K562 (cell line): Measurements from ENCODE around the gene CCNJL. TPM values are rescaled to one million over a fixed set of nuclear protein-coding genes. Genes with fewer than 3 reads are reported as not detected.

Experiments
- ARID1B ChIP-seq: fragments of 450-650 bp; IDR thresholded peaks from 2 replicates; pipeline ENCODE4 v1.6.1; 2016; ENCODE audit warnings: antibody characterized with exemption, mild to moderate bottlenecking, inconsistent platforms
- ASH1L ChIP-seq: fragments of 450-650 bp; IDR thresholded peaks from 2 replicates; pipeline ENCODE4 v1.6.1; 2018; ENCODE audit warnings: borderline replicate concordance, mild to moderate bottlenecking, low read depth; ENCODE audit not compliant: partially characterized antibody
- FOXK2 ChIP-seq, 2 experiments: fragments of 450-650 bp; IDR thresholded peaks in 1 of 2; conservative IDR thresholded peaks in 1 of 2; 2 replicates each; pipeline ENCODE4 v1.6.1; 2016; ENCODE audit warnings: low read depth in 2 of 2, mild to moderate bottlenecking in 1 of 2
- HNRNPL ChIP-seq: fragments of 200-400 bp; formaldehyde crosslinking; IDR thresholded peaks from 2 replicates; pipeline ENCODE4 v1.6.1; 2017; ENCODE audit warnings: low read depth, mild to moderate bottlenecking, low read length
- HOXB6 ChIP-seq: fragments of 250-450 bp; sonication (Bioruptor Pico); IDR thresholded peaks from 2 replicates; pipeline ENCODE4 v1.5.1; 2022; ENCODE audit warnings: mild to moderate bottlenecking, borderline replicate concordance
- KDM1A ChIP-seq, 2 experiments: fragments of 450-650 bp; IDR thresholded peaks; 2 replicates each; pipeline ENCODE4 v1.6.1; 2016; ENCODE audit warnings: mild to moderate bottlenecking in 2 of 2
- KLF16 ChIP-seq: IDR thresholded peaks from 2 replicates; pipeline ENCODE4 v1.6.1; 2016; ENCODE audit warnings: antibody characterized with exemption
- MTA3 ChIP-seq: fragments of 450-650 bp; formaldehyde crosslinking; IDR thresholded peaks from 2 replicates; pipeline ENCODE4 v1.6.1; 2017; ENCODE audit warnings: mild to moderate bottlenecking, borderline replicate concordance
- NCOA4 ChIP-seq: fragments of 450-650 bp; IDR thresholded peaks from 2 replicates; pipeline ENCODE4 v1.6.1; 2018; ENCODE audit warnings: mild to moderate bottlenecking; ENCODE audit not compliant: partially characterized antibody
- NFIC ChIP-seq: fragments of 450-650 bp; IDR thresholded peaks from 2 replicates; pipeline ENCODE4 v1.6.1; 2017; ENCODE audit warnings: mild to moderate bottlenecking, inconsistent platforms
- PML ChIP-seq: IDR thresholded peaks from 2 replicates; pipeline ENCODE4 v1.6.1; 2012; ENCODE audit warnings: low read length, inconsistent platforms
- TEAD4 ChIP-seq, 2 experiments: sonication (generic) in 1 of 2; formaldehyde crosslinking in 1 of 2; IDR thresholded peaks; 2 replicates each; pipeline versions ENCODE4 v1.6.1 to v1.8.0; 2012 to 2022; ENCODE audit warnings: borderline replicate concordance in 1 of 2, inconsistent platforms in 1 of 2, low read length in 1 of 2, mild to moderate bottlenecking in 1 of 2, missing genetic modification reagents in 1 of 2
- YY1 ChIP-seq, 3 experiments: IDR thresholded peaks; 2 replicates each; pipeline ENCODE4 v1.6.1; 2011; ENCODE audit warnings: low read length in 2 of 3, mild to moderate bottlenecking in 2 of 3, moderate library complexity in 2 of 3, borderline replicate concordance in 1 of 3, control low read depth in 1 of 3, low read depth in 1 of 3; ENCODE audit not compliant: insufficient read depth in 3 of 3, insufficient replicate concordance in 2 of 3, control insufficient read depth in 1 of 3, insufficient read length in 1 of 3; ENCODE audit errors: extremely low read depth in 1 of 3
- ZNF282 ChIP-seq: sonication (generic); formaldehyde crosslinking; IDR thresholded peaks from 2 replicates; pipeline ENCODE4 v1.8.1; 2023; ENCODE audit warnings: missing genetic modification reagents
- ZNF408 ChIP-seq: fragments of 250-450 bp; sonication (Bioruptor Pico); IDR thresholded peaks from 2 replicates; pipeline ENCODE4 v1.4.0; 2020; ENCODE audit warnings: low read depth, mild to moderate bottlenecking, moderate library complexity
- polyA plus RNA-seq, 8 experiments: library from polyadenylated mRNA; depleted of rRNA in 4 of 8; stranded (reverse) in 5 of 8; unstranded in 3 of 8; fragments of >200 nt; fragmentation: Nextera tagmentation in 2 of 8; fragmentation: Illumina TruSeq in 1 of 8; extraction: Ambion mirVana in 2 of 8; extraction: Trizol in 1 of 8; gene quantifications; 2 replicates each; pipeline versions ENCODE4 v1.2.1 to v1.2.3, GENCODE V29; 2011 to 2014; ENCODE audit warnings: inconsistent platforms in 1 of 8, missing spikeins in 1 of 8
- total RNA-seq, 7 experiments: library from RNA; depleted of rRNA in 6 of 7; stranded (reverse); fragments of >200 nt in 6 of 7; fragmentation: Illumina TruSeq in 2 of 7; extraction: Trizol in 2 of 7; gene quantifications; 2 replicates each; pipeline versions ENCODE4 v1.2.1 to v1.2.3, GENCODE V29; 2011 to 2021; ENCODE audit warnings: low replicate concordance in 1 of 7
- TF ChIP-seq, protein P1 (sequence below): IDR thresholded peaks from 2 replicates; pipeline ENCODE4 v1.6.1; 2014; ENCODE audit warnings: antibody characterized with exemption
- TF ChIP-seq, protein P2 (sequence below): fragments of 250-450 bp; sonication (Bioruptor Pico); IDR thresholded peaks from 2 replicates; pipeline ENCODE4 v1.4.0; 2020
- TF ChIP-seq, protein P3 (sequence below), 2 experiments: IDR thresholded peaks; 2 replicates each; pipeline ENCODE4 v1.6.1; 2012; ENCODE audit warnings: improper control_type of control experiment in 2 of 2, low read depth in 2 of 2, low read length in 2 of 2, borderline replicate concordance in 1 of 2
- TF ChIP-seq, protein P4 (sequence below): fragments of 250-450 bp; sonication (Bioruptor Pico); IDR thresholded peaks from 2 replicates; pipeline ENCODE4 v1.8.0; 2022; ENCODE audit warnings: moderate library complexity, mild to moderate bottlenecking, inconsistent platforms

CCNJL gene
- total and polyA plus RNA-seq, 9 of the 15 experiments (the other 6 are each of a cell fraction or from before 2014, with no cell fraction given) = 0.04 TPM; not detected in 8

DNA sequence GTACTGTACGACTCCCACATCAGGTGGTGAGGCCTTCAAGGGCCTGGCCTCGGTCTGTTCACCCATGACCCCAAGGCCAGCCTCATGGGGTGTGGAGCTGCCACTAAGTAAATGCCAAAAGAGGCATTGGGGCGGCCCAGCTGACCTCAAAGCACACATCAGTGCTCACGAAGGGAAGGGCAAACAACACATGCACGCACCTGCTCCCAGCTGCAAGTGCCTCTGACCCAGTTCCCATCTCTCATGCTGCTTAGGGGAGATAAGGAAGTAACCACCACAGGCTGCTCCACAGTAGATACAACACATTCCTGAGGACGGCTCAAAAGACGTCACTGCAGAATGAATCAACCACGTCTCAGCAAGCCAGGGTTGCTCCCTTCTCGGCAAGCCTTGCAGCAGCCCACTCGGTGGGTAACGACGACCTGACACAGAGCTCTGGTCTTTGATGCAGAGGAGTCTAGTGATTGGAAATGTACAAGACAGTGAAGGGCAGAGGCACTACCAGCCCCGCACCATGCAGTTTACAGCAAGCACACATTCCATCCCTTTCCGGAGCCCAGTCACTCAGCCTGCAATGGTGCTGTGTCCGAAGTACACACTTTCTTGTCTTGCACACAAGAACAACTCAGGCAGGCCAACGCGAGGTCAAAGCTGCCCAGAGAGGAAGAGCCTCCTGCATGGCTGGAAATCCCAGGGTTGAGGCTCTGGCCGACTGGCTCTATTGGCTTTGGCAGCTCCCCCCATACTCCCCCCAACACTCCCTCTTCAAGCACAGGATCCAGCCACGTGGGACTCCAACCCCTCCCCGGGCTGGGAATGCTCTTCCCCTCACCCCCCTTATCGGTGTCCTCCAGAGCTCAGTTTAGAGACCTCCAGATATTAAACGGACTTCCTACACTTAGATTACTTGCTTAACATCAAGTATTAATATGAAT, 51.2 kb downstream of the CCNJL start (continued):
- TF ChIP-seq, protein P1, sequence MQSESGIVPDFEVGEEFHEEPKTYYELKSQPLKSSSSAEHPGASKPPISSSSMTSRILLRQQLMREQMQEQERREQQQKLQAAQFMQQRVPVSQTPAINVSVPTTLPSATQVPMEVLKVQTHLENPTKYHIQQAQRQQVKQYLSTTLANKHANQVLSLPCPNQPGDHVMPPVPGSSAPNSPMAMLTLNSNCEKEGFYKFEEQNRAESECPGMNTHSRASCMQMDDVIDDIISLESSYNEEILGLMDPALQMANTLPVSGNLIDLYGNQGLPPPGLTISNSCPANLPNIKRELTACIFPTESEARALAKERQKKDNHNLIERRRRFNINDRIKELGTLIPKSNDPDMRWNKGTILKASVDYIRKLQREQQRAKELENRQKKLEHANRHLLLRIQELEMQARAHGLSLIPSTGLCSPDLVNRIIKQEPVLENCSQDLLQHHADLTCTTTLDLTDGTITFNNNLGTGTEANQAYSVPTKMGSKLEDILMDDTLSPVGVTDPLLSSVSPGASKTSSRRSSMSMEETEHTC = peak; percentile 81; the same call in 1 of the 2 replicates
- TF ChIP-seq TEAD4 (IDR thresholded peaks at IDR 0.05; ENCODE audit: low read length) (peak; percentile 100), TEAD4 (CRISPR knock-in tag; IDR thresholded peaks at IDR 0.05; ENCODE audit: borderline replicate concordance) (peak; percentile 83; the same call in 1 of the 2 replicates), MTA3 (peak; percentile 91), KDM1A (IDR thresholded peaks at IDR 0.05) (peak; percentile 99), ZNF282 (no peak), ASH1L (no peak), ARID1B (peak; percentile 99), YY1 (IDR thresholded peaks at IDR 0.05; ENCODE audit: borderline replicate concordance in 1 of 3, control insufficient read depth in 1 of 3, extremely low read depth in 1 of 3, insufficient read depth in 3 of 3, insufficient read length in 1 of 3, insufficient replicate concordance in 2 of 3, low read depth in 1 of 3, low read length in 2 of 3) (peak in 1 of 3 experiments; percentile 27), KLF16 (peak; percentile 99), FOXK2 (conservative IDR thresholded peaks at IDR 0.05 in 1 of 2, IDR thresholded peaks at IDR 0.05 in 1 of 2; ENCODE audit: low read depth in 2 of 2) (peak; percentile 84 to 91), ZNF408 (CRISPR knock-in tag) (no peak), HOXB6 (CRISPR knock-in tag) (no peak), PML (peak; percentile 99), NFIC (peak; percentile 98), HNRNPL (no peak), NCOA4 (peak; percentile 39)
- TF ChIP-seq, protein P2, sequence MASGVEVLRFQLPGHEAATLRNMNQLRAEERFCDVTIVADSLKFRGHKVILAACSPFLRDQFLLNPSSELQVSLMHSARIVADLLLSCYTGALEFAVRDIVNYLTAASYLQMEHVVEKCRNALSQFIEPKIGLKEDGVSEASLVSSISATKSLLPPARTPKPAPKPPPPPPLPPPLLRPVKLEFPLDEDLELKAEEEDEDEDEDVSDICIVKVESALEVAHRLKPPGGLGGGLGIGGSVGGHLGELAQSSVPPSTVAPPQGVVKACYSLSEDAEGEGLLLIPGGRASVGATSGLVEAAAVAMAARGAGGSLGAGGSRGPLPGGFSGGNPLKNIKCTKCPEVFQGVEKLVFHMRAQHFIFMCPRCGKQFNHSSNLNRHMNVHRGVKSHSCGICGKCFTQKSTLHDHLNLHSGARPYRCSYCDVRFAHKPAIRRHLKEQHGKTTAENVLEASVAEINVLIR (CRISPR knock-in tag) = peak; percentile 74
- TF ChIP-seq, protein P3, sequence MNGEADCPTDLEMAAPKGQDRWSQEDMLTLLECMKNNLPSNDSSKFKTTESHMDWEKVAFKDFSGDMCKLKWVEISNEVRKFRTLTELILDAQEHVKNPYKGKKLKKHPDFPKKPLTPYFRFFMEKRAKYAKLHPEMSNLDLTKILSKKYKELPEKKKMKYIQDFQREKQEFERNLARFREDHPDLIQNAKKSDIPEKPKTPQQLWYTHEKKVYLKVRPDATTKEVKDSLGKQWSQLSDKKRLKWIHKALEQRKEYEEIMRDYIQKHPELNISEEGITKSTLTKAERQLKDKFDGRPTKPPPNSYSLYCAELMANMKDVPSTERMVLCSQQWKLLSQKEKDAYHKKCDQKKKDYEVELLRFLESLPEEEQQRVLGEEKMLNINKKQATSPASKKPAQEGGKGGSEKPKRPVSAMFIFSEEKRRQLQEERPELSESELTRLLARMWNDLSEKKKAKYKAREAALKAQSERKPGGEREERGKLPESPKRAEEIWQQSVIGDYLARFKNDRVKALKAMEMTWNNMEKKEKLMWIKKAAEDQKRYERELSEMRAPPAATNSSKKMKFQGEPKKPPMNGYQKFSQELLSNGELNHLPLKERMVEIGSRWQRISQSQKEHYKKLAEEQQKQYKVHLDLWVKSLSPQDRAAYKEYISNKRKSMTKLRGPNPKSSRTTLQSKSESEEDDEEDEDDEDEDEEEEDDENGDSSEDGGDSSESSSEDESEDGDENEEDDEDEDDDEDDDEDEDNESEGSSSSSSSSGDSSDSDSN (IDR thresholded peaks at IDR 0.05; ENCODE audit: borderline replicate concordance in 1 of 2, low read depth in 2 of 2, low read length in 2 of 2) = peak; percentile 31 to 56; a peak in 1 of 4 replicates
- TF ChIP-seq, protein P4, sequence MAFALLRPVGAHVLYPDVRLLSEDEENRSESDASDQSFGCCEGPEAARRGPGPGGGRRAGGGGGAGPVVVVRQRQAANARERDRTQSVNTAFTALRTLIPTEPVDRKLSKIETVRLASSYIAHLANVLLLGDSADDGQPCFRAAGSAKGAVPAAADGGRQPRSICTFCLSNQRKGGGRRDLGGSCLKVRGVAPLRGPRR = no peak
